ENCODE data around the gene TBC1D4. TPM values are rescaled to one million over a fixed set of nuclear protein-coding genes. Genes with fewer than 3 reads are reported as not detected.
A peak's percentile ranks its signal among the peaks of the same experiment; 100 is the strongest.

TBC1D4 gene
- total RNA-seq, 4 donors from 2014 or later = 31.0 to 91.3 (median 46.1) TPM

DNA sequence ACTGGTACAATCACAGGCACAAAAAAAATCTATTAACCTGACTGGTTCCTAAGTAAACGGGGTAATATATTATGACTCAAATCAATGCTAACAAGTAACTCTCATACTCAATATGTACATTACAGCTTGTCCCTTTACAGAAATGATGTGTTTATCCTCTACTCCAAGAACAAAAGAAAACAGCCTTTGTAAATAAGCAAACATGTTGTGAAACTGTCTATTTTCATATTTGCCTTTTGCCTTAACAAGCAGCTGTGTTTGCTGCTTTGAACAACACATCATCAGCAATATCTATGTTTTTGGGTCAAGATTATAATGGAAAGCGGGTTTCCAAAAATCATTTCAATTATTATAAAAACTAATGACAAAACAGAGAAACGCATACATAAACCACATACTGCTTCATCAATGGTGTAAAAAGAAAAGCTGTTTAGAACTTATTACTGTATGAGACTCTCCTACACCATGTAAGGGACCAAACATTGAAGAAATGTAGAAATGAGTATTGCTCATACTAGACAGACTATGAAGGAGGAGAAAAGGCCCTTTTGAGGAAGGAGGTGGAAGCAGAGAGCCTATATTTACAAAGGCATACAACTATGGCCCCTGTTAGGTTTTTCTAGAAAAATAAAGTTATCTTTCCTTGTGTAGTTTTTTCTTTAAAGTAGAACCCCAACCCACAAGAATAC is 14.8 kb downstream of the TBC1D4 start:
- Histone ChIP-seq H3K36me3 (no peaks in the 10 kb centered on the region), H3K4me1 (no peaks in the 10 kb centered on the region), H3K9me3 (no peaks in the 10 kb centered on the region), H3K27me3 (no peaks in the 10 kb centered on the region), H3K4me3 (no peak overlapping the region), H3K27ac (no peak overlapping the region)
- in situ Hi-C loops (cut with MboI; ENCODE audit: low pct_ligation_motif_present in 1 of 4, low pct_unique_long_range_greater_than_20kb in 1 of 4, low sequenced_read_pairs in 3 of 4) (no loop called here), intact Hi-C loops (cut with DNase I; ENCODE audit: low total_unique reads) (loop anchor here (10.0 kb wide), 1 partner anchor 82 kb away; no protein-coding TSS in a partner anchor)
- TF ChIP-seq, protein P1, sequence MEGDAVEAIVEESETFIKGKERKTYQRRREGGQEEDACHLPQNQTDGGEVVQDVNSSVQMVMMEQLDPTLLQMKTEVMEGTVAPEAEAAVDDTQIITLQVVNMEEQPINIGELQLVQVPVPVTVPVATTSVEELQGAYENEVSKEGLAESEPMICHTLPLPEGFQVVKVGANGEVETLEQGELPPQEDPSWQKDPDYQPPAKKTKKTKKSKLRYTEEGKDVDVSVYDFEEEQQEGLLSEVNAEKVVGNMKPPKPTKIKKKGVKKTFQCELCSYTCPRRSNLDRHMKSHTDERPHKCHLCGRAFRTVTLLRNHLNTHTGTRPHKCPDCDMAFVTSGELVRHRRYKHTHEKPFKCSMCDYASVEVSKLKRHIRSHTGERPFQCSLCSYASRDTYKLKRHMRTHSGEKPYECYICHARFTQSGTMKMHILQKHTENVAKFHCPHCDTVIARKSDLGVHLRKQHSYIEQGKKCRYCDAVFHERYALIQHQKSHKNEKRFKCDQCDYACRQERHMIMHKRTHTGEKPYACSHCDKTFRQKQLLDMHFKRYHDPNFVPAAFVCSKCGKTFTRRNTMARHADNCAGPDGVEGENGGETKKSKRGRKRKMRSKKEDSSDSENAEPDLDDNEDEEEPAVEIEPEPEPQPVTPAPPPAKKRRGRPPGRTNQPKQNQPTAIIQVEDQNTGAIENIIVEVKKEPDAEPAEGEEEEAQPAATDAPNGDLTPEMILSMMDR (IDR thresholded peaks at IDR 0.05) = no peak
- 89 to 92% methylated on average over 3 of the region's 3 CpGs for WGBS, 2 donors (ENCODE audit: low coverage in 1 of 2)
- DNase-seq = no peak

DNA sequence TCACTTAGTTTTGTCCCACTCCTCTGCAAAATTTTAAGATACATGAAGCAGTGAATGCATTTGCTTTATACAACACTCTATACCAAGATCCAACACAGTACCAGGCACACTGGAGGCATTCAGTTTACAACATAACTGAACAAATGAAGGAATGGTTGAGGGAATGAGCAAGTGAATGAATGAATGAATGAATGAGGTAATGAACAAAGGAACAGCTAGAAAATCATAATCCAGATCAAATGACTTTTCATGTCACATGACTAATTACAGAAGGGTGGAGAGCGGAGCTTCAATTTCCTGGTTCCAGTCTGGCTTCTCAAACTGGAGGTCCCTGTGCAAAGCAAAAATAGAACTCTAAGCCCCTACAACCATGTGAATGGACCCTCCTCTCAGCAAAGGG is 16.7 kb downstream of the TBC1D4 start:
- TF ChIP-seq EP300 (IDR thresholded peaks at IDR 0.05; ENCODE audit: low read depth) = no peak
- WGBS, 2 donors (ENCODE audit: low coverage in 1 of 2) = 91 to 100% methylated on average over 1 of the region's 1 CpG
- Histone ChIP-seq H3K4me1 (peaks cover 0 to 4% (median 0%) of the 10 kb centered on the region in 4 donors), H3K9me3 (no peaks in the 10 kb centered on the region), H3K27ac (no peak overlapping the region), H3K27me3 (no peaks in the 10 kb centered on the region), H3K4me3 (no peak overlapping the region), H3K36me3 (no peaks in the 10 kb centered on the region)
- no peak for DNase-seq
- intact Hi-C loops (cut with DNase I; ENCODE audit: low total_unique reads) (loop anchor here (10.0 kb wide), 1 partner anchor 80 kb away; no protein-coding TSS in a partner anchor), in situ Hi-C loops (cut with MboI; ENCODE audit: low pct_ligation_motif_present in 1 of 4, low pct_unique_long_range_greater_than_20kb in 1 of 4, low sequenced_read_pairs in 3 of 4) (no loop called here)

DNA sequence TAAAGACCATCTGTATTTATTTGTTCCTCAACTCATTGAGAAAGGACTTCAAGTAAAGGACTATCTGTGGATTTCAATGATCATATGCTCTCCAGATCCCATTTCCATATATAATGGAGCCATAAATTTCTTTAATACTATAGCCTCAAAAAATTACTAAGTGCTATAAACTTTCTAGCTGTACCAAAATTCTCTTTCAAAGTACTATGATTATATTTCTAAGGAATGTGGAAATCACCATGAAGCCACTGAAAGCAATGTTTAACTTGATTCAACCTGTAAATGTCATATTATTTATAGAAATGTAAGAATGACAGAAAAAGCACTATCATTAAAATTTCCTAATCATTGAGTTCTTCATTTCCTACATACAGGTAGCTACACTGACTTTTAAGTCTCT is 20.7 kb downstream of the TBC1D4 start:
- H3K4me3 ChIP-seq = no peak overlapping the region
- H3K9me3 ChIP-seq = no peaks in the 10 kb centered on the region
- no peak overlapping the region for H3K27ac ChIP-seq
- TF ChIP-seq EP300 (IDR thresholded peaks at IDR 0.05; ENCODE audit: low read depth) = no peak
- TF ChIP-seq, protein P1 (IDR thresholded peaks at IDR 0.05) = no peak
- no peak for TF ChIP-seq POLR2A (IDR thresholded peaks at IDR 0.05)
- TF ChIP-seq POLR2AphosphoS5 (IDR thresholded peaks at IDR 0.05) = no peak
- H3K27me3 ChIP-seq = no peaks in the 10 kb centered on the region
- no peaks in the 10 kb centered on the region for H3K36me3 ChIP-seq
- in situ Hi-C loops (cut with MboI; ENCODE audit: low pct_ligation_motif_present in 1 of 4, low pct_unique_long_range_greater_than_20kb in 1 of 4, low sequenced_read_pairs in 3 of 4) = no loop called here
- DNase-seq = no peak
- intact Hi-C loops (cut with DNase I; ENCODE audit: low total_unique reads) = loop anchor here (10.0 kb wide), 1 partner anchor 77 kb away; no protein-coding TSS in a partner anchor
- peaks cover 4 to 24% (median 10%) of the 10 kb centered on the region in 4 donors for H3K4me1 ChIP-seq

DNA sequence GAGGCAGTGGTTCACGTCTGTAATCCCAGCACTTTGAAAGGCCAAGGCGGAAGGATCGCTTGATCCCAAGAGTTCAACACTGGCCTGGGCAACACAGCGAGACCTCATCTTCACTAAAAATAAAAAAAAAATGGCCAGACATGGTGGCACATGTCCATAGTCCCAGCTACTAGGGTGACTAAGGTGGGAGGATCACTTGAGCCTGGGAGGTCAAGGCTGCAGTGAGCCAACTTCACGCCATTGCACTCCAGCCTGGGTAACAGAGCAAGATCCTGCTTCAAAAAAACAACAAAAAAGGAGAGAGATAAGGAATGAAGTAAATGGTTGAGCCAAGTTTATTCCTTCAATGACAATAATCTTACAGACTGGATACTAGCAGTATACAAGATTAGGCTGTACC is 21.3 kb downstream of the TBC1D4 start:
- intact Hi-C loops (cut with DNase I; ENCODE audit: low total_unique reads) (loop anchor here (10.0 kb wide), 1 partner anchor 76 kb away; no protein-coding TSS in a partner anchor), in situ Hi-C loops (cut with MboI; ENCODE audit: low pct_ligation_motif_present in 1 of 4, low pct_unique_long_range_greater_than_20kb in 1 of 4, low sequenced_read_pairs in 3 of 4) (no loop called here)
- Histone ChIP-seq H3K36me3 (no peaks in the 10 kb centered on the region), H3K4me3 (no peak overlapping the region), H3K27ac (peak overlapping the region in 1 of 4 donors; percentile 84), H3K9me3 (no peaks in the 10 kb centered on the region), H3K27me3 (no peaks in the 10 kb centered on the region), H3K4me1 (peaks cover 4 to 31% (median 12%) of the 10 kb centered on the region in 4 donors)
- no peak for DNase-seq
- WGBS, 2 donors (ENCODE audit: low coverage in 1 of 2) = 52 to 71% methylated on average over 5 of the region's 5 CpGs
- TF ChIP-seq EP300 (IDR thresholded peaks at IDR 0.05; ENCODE audit: low read depth) (no peak), POLR2AphosphoS5 (IDR thresholded peaks at IDR 0.05) (no peak), POLR2A (IDR thresholded peaks at IDR 0.05) (no peak)
- TF ChIP-seq, protein P1 (IDR thresholded peaks at IDR 0.05) = no peak
